GM08714 (cell line): ENCODE data around the gene ACTR5.

Experiments used
- H3K4me3 ChIP-seq: fragments of 200-500 bp; sonication (Bioruptor generic); 2 replicates; pipeline ENCODE4 v1.5.1; 2014; ENCODE audit warnings: mild to moderate bottlenecking, low read length, inconsistent platforms
- ZNF274 ChIP-seq: IDR thresholded peaks from 2 replicates; pipeline ENCODE4 v1.6.1; 2012; ENCODE audit warnings: mild to moderate bottlenecking, low read depth, low read length

The ACTR5 gene

GRCh38 chr20:38725148-38725901, 22.9 kb upstream of the ACTR5 start:
- no peak for TF ChIP-seq ZNF274
- H3K4me3 ChIP-seq: no peak overlapping the region; the same call in 1 of the 2 replicates

DNA sequence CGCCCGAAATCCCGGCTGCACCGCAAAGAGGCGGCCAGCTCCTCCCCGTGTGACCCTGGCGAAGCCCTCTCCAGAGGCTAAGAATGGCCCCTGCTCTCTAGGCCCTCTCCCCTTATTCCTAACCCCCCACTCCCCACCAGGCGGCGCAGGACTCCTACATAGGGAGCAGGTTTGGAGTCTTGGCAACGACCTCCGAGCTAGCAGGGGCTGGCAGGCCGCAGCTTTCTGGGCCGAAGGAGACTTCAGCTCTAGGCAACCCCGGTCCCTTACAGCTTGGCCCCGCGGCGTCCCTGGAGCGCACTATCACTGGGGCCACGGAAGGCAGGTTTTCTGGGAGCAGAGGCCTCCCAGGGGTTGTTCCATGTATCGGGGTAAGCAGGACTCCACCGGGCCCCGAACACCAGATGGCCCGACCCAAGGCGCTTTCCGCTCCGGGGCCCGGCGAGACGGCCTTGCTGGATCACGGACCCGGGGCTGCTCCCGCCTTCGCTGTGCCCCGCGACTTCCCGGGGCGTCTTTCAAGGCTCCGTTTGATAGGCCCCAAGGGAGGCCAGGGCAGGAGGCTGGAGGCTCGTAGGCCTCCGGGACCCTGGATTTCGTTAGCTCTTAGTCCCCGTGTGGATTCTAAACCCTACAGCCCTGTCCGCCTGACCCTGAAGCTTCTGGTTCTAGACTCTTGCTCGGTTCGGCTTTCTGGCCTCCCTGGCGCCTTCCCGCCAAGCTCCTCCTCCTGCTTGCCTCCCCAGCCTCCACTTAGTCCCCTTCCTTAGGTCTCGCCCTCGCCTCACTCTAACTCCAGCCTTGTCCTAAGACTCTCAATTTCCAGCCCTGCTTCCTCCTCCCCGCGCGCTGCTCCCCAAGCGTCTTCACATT, 22.1 kb upstream of the ACTR5 start:
- no peak overlapping the region for H3K4me3 ChIP-seq

DNA sequence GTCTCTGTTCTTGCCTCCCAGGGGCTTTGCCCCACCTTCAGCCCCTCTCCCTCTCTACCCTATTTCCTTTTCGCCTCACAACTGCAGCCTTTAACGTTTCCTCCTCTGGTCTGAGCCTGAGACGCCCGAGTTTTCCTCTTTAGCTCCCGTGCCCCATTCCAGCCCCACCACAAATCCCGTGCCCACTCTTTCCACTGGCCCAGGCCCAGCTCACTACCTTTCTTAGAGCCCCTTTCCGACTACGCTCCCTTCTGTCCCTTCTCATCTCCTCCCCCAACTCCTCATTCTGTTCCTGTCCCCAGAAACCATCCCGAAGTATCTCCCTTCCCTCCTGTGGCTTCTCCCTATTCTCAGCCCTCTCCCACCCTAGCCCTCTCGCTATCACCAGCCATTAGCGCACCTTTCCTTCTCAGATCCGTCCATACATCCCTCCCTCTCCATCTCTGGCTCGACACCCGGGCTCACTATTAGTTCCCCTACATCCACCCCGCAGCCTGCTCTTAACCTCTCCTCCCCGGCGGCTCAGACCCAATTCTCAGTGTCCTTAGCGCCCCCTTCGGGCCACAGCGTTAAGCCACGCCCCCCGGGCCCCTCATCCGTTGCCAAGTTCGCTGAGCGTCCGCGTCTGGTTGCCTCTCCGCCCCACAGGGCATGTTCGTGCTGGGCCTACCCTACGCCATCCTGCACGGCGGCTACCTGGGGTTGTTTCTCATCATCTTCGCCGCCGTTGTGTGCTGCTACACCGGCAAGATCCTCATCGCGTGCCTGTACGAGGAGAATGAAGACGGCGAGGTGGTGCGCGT, 21.3 kb upstream of the ACTR5 start:
- no peak for TF ChIP-seq ZNF274
- H3K4me3 ChIP-seq: no peak overlapping the region

More for the DNA sequence above, 22.1 kb upstream of the ACTR5 start:
- TF ChIP-seq ZNF274: no peak

- H3K4me3 ChIP-seq: no peak overlapping the region
Measured at GRCh38 chr20:38727607-38728190, 20.6 kb upstream of the ACTR5 start.

DNA sequence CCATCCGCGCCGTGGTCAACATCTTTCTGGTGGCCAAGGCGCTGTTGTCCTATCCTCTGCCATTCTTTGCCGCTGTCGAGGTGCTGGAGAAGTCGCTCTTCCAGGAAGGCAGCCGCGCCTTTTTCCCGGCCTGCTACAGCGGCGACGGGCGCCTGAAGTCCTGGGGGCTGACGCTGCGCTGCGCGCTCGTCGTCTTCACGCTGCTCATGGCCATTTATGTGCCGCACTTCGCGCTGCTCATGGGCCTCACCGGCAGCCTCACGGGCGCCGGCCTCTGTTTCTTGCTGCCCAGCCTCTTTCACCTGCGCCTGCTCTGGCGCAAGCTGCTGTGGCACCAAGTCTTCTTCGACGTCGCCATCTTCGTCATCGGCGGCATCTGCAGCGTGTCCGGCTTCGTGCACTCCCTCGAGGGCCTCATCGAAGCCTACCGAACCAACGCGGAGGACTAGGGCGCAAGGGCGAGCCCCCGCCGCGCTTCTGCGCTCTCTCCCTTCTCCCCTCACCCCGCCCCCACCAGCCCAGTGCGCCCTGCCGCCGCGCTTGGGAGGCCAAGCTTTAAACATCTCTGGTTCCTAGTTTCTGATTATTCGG, 20.0 kb upstream of the ACTR5 start:
- TF ChIP-seq ZNF274: no peak
- no peak overlapping the region for H3K4me3 ChIP-seq

More at GRCh38 chr20:38727607-38728190, 20.6 kb upstream of the ACTR5 start:
- TF ChIP-seq ZNF274: no peak

GRCh38 chr20:38728911-38729642, 19.2 kb upstream of the ACTR5 start:
- TF ChIP-seq ZNF274: no peak
- no peak overlapping the region for H3K4me3 ChIP-seq

DNA sequence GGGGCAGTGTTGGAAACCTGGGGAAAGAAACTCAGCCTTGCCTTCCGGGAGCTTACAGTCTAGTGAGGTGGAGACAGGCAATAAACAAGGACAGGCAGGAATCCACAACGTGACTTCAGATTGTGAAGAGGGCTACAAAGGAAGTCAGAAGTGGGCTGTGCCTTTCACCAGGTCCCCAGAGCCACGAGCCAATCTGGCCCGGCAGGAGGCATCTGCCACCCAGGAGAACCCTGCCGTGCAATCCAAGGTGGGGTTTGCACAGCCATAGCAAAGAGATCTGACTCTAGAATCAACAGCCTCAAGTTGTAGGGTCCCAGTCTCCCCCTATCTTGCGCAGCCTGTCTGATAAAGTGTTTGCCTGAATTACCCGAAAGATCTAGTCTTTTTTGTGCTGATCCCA, 18.5 kb upstream of the ACTR5 start:
- H3K4me3 ChIP-seq: no peak overlapping the region
- no peak for TF ChIP-seq ZNF274

DNA sequence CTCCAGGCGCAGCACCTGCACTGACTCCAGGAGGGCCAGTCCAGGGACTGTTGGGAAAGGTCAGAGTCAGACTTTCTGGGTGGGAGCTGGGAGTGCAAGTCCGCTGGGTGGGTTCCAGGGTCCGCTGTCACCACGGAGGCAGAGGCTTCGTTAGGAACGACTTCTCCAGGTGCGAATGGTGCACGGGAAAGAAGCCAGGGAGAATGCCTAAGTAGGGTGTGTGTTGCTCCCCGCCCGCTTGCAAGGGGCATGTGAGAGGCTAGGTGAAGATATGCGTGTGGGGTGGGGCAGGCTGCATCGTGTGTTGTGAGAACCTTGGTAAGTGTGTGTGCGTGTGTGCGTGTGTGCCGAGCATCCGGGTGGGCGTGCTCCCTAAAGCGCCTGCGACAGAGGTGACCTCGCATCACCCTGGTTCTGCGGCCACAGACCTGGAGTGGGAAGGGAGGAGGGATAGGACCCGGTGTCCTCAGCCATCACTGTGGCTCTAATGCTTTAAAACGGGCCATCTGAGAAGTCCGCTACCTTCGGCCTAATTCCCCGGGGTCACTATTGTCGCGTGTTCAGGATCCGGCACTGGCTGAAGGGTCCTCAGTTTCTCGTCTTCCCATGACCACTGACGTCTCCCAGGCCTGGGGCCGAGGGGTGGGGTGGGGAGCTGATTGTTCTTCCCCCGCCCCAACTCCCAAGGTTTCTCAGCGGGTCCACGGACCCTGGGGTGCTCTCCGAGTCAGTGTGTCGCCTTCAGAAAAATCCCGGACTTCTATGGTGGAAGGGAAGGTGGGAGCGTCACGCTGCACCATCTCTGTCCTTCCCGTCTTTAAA, 17.9 kb upstream of the ACTR5 start:
- H3K4me3 ChIP-seq: no peak overlapping the region
- no peak for TF ChIP-seq ZNF274

DNA sequence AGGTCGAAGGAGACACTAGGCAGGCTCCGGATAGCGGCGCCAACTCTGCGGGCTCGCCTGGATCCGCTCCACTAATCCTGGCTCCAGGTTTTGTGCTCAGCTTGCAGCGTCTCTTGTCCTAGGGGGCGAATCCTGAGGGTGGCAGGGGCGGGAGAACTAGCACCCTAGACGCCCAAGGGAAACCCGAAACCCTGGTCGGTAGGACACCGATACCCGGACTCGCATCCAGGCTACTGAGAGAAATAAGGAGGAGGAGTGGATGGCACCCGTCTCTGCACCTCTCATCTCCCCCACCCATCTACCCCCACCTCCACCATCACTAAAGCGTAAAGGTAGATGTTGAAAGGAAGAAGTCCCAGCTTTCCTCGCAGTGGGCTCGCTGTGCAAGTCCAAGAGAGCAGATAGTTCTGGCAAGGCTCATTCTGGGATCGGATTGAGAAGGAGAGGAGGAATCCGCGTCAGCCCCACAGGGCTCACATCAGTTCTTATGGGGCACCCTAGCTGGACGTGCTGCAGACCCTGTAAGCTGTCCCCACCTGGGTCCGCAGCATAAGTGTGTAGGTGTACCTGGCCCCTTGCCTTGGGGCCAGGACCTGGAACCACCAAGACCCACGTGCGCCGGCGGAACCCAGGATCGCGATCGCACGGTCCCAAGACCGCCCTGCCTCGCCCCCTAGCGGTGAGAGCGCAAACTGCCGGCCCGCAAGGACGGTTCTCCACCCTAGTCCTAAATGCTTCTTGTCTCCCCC, 17.1 kb upstream of the ACTR5 start:
- no peak overlapping the region; the same call in 1 of the 2 replicates for H3K4me3 ChIP-seq
- TF ChIP-seq ZNF274: no peak

DNA sequence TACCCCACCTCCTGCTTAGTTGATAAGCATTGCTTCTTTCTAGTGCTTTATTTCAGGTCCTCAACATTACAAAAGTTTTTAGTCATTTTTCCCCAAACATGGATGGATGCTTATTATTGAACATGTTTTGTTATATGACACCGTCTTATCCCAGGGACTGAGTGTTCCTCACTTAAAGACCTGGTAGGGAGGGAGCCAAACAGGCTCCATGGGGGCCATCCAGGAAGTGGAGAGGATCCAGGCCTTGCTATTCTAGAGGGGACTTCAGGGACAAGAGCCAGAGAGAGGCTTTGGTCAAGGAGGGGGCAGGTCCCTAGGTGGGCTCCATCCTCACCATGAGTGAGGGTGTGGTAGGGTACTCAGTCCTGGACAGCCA, 16.5 kb upstream of the ACTR5 start:
- H3K4me3 ChIP-seq: no peak overlapping the region
- TF ChIP-seq ZNF274: no peak

- no peak overlapping the region for H3K4me3 ChIP-seq
- no peak for TF ChIP-seq ZNF274
Measured at GRCh38 chr20:38732981-38733380, 15.3 kb upstream of the ACTR5 start.
